Testis (tissue), 2 donors: ENCODE results near the gene LRRC3.

Experiments used
- CTCF ChIP-seq, 3 experiments: fragments of 450-650 bp in 2 of 3; fragments of 200-600 bp in 1 of 3; sonication (generic) in 1 of 3; IDR thresholded peaks; one replicate each; pipeline ENCODE4 v1.5.1; 2016 to 2019; ENCODE audit warnings: antibody characterized with exemption in 3 of 3, mild to moderate bottlenecking in 2 of 3, moderate library complexity in 1 of 3
- POLR2A ChIP-seq: fragments of 450-650 bp; IDR thresholded peaks from one replicate; pipeline ENCODE4 v1.6.1; 2017; ENCODE audit warnings: antibody characterized with exemption, mild to moderate bottlenecking, moderate library complexity

- no peak for TF ChIP-seq CTCF (IDR thresholded peaks at IDR 0.05)
- no peak for TF ChIP-seq POLR2A
These were observed 29.4 kb downstream of the LRRC3 start for GRCh38 chr21:44484498-44485253.
